Cerebellar cortex (tissue), 1 donor: Measurements from ENCODE around the gene LIFR.
A peak's percentile ranks its signal among the peaks of the same experiment; 100 is the strongest.

ENCODE experiments used
- DNase-seq: peaks from one replicate; pipeline ENCODE4 v3.0.0-alpha.2; 2015; ENCODE audit warnings: low spot score

Gene LIFR

GRCh38 chr5:38515092-38515491 is 41.4 kb downstream of the LIFR start:
- DNase-seq = no peak

DNA sequence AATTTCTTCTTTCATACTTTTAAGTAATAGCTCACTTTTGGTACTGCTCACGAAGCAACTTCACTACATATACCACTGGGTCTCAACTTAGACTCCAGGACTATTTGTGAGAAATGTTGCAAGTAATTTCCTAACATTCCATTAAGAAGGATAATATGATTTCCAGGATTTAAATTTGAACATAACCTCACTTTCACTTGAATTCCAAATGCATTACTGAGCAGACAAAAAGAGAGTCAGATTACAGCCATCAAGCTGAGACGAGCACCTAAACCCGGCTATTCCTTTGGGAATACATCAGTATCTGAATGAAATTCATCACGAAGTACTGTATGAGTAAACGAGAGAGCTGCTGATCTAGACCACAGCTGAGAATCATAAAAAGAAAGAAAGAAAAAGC is 47.3 kb downstream of the LIFR start:
- no peak for DNase-seq

- no peak for DNase-seq
Observed at GRCh38 chr5:38506302-38506701, 50.1 kb downstream of the LIFR start.

- no peak for DNase-seq
Observed at GRCh38 chr5:38500573-38501260, 55.7 kb downstream of the LIFR start.

DNA sequence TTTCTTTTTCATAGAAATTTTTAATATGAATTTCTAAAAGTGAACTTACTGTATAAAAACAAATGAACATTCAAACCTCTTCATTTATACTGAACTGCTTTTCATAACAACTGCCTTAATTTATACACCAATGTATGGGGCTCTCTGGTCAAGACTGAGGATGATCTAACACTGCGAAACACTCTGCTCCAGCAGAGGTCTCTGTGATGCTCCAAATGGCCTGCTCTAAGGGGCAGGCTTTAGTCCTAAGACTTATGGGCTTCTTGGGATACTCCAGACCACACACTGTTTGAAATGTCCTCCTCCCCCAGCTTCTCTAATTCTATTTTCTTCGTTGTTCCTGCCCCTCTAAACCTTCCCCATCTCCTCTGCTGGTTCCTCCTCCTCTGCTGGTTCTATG is 58.5 kb downstream of the LIFR start:
- DNase-seq = peak; percentile 6

GRCh38 chr5:38494763-38495162 is 61.7 kb downstream of the LIFR start:
- DNase-seq = no peak

DNA sequence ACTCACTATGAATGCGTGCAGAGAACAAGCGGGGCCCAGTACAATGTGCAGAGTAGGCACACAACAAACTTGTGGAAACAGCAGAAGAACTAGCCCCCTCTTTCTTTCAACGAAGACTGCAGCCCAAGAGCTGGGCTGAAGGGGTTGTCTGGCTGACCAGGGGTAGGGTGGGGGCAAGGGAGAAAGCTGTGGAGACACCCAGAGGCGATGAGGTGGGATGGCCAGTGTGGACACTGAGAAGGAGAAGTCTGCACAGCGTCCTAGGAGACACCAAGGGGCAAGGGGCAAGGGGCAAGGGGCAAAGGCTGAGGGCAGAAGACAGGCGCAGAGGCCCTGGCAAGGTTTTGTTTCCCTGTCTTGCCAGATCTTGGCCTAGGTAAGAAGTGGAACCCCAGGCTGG is 62.3 kb downstream of the LIFR start:
- no peak for DNase-seq

DNA sequence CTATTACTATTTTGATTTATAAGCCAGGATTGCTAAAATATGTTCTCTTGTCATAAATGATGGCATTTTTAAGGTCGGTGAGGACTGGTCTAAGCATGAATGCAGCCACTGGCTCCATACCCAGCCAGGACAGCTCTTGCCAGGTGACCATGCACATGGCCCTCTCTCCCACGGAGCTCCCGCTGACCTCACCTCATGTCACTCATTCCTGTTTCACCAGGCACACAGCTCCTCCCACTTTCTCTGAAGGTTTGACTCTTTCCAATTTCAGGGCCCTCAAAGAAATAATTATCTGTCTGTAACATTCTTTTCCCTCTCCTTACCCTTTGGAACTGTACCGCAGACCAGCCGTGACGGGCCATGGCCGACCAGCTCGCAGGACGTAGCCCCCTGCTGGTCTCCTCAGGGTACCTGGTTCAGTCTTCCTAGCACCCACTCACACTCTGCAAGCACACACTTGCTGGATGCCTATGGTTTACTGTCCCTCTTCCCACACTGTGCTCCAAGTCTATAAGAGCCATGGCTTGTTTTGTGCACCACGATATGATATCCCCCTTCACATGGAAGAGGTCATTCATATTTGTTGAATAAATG is 72.5 kb downstream of the LIFR start:
- no peak for DNase-seq

DNA sequence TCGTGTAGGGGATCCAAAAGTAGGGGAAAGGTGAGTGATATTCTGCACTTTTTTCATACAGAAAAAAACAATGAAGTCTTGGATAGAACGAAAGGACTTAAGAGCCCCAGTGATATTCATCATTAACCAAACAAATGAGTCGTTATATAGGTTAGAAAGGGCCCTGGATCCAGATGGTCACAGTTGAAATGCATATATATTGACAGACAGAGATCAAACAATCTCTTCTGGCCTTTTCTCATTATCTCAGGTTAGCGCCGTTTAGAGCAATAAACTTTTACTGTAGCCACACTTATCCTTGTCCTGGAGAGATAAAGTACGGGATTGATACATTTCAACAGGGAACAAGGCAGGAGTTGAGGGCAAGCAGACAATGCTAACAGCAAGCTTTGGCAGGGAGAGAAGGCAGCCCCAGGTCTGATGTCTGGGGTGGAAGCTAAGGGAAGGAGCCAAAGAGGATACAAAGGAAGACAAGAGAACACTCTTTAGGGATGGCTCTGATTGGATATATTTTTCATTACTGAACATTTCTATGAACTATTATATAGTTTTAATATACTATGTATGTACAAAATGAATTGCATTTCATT is 77.0 kb downstream of the LIFR start:
- DNase-seq = no peak

DNA sequence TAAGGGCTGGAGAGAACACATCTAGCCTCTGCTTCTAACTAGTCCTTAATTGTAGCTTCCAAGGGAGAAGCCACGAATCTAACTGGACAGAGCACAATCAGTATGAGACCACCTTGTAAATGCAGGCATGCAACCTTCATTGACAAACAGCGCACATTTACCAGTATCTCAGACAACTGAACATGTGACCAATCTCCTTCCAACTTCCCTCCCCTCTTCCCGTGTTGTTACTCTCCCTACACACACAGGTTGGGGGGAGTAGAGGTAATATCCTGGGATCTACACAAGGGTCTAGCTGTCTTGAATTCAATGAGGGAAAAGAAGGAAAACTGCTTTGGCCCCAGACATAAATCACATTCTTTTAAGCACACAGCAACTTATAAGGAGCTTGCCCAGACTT is 77.6 kb downstream of the LIFR start:
- no peak for DNase-seq

DNA sequence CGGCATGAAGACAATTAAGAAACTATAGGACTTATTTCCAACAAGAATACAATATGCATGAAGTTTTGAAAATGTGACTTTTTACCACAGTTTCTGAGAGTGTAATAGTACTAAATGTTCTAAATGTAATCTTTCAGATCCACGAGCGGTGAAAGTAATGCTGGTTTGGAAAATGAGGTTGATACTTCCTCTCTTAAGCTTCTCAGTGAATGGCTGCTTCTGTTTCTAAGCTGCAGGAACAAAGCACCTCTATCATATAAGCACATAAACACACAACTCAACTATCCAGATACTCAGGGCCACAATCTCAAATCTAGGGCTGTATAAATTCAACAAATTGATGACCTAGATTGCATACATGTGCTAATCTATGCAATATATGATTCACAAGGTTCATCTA is 78.3 kb downstream of the LIFR start:
- DNase-seq = no peak

DNA sequence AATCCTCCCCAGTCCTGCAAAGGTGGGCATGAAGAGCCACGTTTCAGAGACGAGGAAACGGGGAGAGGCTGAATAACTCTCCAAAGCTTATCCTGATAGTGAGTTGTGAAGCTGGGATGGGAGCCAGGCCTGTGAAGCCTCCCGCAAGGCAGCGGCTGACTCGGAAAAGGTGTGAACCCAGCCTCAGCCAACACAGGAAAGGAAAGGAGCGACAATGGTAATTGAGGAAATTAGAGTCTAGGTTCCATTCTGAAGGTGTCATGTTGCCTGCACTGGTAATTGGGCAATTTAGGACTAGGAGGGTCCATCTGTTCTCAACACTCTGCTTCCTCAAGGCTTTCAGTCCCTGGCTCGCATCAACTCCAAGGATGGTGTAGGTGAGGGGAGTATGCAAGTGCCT is 83.4 kb downstream of the LIFR start:
- peak; percentile 76 for DNase-seq

- no peak for DNase-seq
Observed at GRCh38 chr5:38472541-38472940, 83.9 kb downstream of the LIFR start.

DNA sequence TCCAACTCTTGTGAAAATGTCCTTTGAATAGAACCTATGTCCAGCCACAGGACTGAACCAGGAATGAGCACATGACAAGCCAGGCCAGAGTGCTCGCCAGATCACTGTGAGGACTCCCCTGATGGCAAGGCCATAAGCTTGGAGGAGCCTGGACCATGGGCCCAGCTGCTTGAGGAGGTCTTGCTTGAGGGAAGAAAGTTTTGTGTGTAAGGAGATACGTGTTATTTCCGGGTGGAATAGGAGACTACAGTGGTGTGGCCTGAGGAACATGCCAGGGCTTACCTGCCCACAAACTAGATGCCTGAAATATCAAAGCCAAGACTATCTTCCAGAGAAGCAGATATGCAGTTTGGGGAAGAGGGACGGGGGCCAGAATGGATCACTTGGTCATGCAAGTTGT is 84.7 kb downstream of the LIFR start:
- DNase-seq = no peak

DNA sequence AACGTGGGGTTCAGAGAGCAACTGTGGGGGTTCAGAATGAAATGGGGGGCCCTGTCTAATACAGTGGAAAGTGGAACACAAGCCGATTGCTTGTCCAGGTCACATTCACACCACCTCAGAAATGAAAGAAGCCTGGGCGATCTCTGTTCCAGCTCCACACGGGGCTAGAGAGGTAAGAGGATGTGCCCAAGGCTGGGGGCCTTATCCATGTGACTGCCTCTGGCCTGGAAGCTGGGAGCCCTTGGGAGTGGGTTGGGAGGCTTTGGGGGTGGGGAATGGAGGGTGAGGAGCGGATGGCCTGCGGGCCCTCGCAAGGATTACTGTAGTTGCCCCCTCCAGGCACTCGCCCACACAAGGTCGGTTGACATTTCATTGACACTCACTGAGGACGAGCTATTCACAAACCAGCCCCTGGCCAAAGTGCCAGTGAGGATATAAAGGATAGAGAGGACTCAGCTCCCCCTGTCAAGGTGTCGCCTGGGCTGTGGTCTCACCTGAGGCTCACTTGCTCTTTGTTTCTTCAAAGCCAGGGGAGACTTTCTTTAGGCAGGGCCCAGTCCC is 86.7 kb downstream of the LIFR start:
- no peak for DNase-seq

DNA sequence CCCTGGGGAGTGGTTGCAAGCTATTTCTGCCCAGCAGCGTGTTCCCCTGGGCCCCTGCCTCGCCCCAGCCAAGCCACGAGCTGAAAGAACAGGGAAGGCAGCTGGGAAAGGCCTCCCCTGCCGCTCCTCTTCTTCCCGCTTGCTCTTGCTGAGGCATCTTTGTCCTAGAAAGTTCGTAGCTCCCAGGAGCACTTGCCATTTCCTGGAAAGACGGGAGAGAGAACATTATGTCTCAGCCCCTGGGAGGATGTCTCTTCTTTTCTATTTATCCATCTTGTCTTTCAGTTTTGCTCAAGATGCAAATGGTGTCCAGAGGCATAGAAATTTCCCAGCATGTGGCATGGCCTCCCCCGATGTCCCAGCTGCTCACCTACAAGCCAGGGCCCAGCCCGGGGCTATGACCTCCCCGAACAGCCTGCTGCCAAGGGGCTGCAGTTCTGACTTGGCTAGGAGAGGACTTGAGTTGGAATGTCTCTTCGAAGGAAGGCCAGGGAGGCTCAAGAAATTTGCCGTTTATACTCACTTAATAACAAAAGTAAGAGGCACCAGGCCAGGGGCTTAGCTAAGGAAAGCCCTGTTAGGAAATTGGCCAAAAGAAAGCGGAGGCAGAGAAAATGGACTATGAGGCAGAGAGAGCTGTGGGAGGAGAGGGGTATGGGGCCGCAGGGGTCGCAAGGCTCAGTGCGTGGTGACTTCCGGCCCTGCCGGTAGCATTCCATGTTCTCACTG is 87.3 kb downstream of the LIFR start:
- peak; percentile 13 for DNase-seq

GRCh38 chr5:38468202-38468673 is 88.2 kb downstream of the LIFR start:
- DNase-seq = no peak

GRCh38 chr5:38467353-38468040 is 88.9 kb downstream of the LIFR start:
- DNase-seq = peak; percentile 52

- DNase-seq = peak; percentile 84
Observed at GRCh38 chr5:38466424-38467189, 89.8 kb downstream of the LIFR start.

- DNase-seq = no peak
Observed at GRCh38 chr5:38465702-38466423, 90.6 kb downstream of the LIFR start.

- no peak for DNase-seq
Observed at GRCh38 chr5:38465061-38465460, 91.4 kb downstream of the LIFR start.
